ENCODE measurements around the gene EYA4.

DNA sequence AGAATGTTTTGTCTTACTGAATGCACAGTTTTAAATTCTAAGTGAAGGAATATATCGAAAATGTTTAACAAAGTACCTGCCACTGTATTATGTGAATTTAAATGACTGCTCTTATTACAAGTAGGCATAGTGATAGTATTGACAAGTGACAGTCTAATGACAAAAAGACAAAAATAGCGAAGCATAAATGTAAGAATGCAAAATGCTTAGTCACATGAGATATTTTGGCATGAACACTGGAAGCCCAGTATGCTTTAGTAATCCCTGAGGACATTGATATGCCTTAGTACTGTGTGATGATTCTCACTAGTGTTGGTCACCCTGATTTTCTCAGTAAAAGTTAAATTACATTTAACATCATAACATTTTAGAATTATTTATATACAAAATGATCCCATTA is 153.5 kb downstream of the EYA4 start:
- TF ChIP-seq ELK4 (IDR thresholded peaks at IDR 0.05; ENCODE audit: borderline replicate concordance, low read depth, low read length) (no peak), CTCF (tag by site-specific recombination; IDR thresholded peaks at IDR 0.05) (no peak)
